GM23338 (cell line): ENCODE measurements around the gene STK16. TPM values are rescaled to one million over a fixed set of nuclear protein-coding genes. Genes with fewer than 3 reads are reported as not detected.

Experiments
- ETS1 ChIP-seq: IDR thresholded peaks from 2 replicates; pipeline ENCODE4 v1.6.1; 2016; ENCODE audit warnings: antibody characterized with exemption
- EZH2phosphoT487 ChIP-seq: fragments of 200-600 bp; sonication (generic); IDR thresholded peaks from one replicate; pipeline ENCODE4 v1.8.1; 2018; ENCODE audit warnings: antibody characterized with exemption; ENCODE audit not compliant: unreplicated experiment
- POLR2AphosphoS5 ChIP-seq: IDR thresholded peaks from 2 replicates; pipeline ENCODE4 v1.6.1; 2016; ENCODE audit warnings: antibody characterized with exemption, low read depth
- REST ChIP-seq: IDR thresholded peaks from one replicate; pipeline ENCODE4 v1.6.1; 2018; ENCODE audit warnings: antibody characterized with exemption; ENCODE audit not compliant: unreplicated experiment
- ZNF462 ChIP-seq: fragments of 250-450 bp; sonication (Bioruptor Pico); IDR thresholded peaks from 2 replicates; pipeline ENCODE4 v1.5.0; 2020; ENCODE audit warnings: mild to moderate bottlenecking, moderate library complexity
- polyA plus RNA-seq: library from polyadenylated mRNA; unstranded; fragments of >200 nt; fragmentation: Nextera tagmentation; extraction: Ambion mirVana; gene quantifications from 2 replicates; pipeline ENCODE4 v1.2.1, GENCODE V29; 2016
- total RNA-seq: library from RNA; depleted of rRNA; stranded (reverse); fragments of >200 nt; shearing (Covaris generic); gene quantifications from 2 replicates; pipeline ENCODE4 v1.2.3, GENCODE V29; 2014

STK16 gene
- total and polyA plus RNA-seq, 2 experiments from 2014 or later: 3.1 to 17.0 TPM

GRCh38 chr2:219209236-219210195 is 35.8 kb upstream of the STK16 start (continued):
- TF ChIP-seq REST (no peak), EZH2phosphoT487 (no peak), ETS1 (no peak), POLR2AphosphoS5 (no peak; the same call in 1 of the 2 replicates), ZNF462 (CRISPR knock-in tag) (no peak)
